ENCODE results near the gene MICOS13.

DNA sequence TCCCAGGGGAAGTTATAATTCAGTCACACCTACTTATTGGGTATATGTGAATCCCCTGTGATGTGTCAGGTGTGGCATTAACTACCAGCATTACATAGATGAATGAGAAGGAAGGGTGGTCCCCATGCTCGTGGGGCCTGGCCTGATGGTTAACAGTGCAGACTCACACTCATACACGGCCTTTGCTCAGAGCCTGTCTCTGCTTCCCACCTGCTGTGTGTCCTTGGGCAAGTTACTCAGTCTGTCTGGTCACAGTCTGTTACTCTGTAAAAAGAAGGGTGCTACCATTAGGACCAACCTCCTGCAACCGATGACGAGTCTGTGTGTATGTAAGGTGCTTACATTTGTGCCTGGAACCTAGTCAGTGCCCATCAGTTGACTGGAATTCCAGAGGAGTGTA is 33.6 kb downstream of the MICOS13 start:
- TF ChIP-seq GATA2 (IDR thresholded peaks at IDR 0.05; ENCODE audit: low read depth, low read length) = no peak
- TF ChIP-seq GATA3 (IDR thresholded peaks at IDR 0.05; ENCODE audit: low read depth, low read length) = no peak

Data from SH-SY5Y (cell line).